Measurements from ENCODE around the gene ERC2. TPM values are rescaled to one million over a fixed set of nuclear protein-coding genes. Genes with fewer than 3 reads are reported as not detected.

The ERC2 gene
- total and polyA plus RNA-seq, 2 of the 8 experiments (the other 6 are each of a cell fraction or from before 2014, with no cell fraction given) = 16.4 to 22.8 TPM

- TF ChIP-seq, protein P1, sequence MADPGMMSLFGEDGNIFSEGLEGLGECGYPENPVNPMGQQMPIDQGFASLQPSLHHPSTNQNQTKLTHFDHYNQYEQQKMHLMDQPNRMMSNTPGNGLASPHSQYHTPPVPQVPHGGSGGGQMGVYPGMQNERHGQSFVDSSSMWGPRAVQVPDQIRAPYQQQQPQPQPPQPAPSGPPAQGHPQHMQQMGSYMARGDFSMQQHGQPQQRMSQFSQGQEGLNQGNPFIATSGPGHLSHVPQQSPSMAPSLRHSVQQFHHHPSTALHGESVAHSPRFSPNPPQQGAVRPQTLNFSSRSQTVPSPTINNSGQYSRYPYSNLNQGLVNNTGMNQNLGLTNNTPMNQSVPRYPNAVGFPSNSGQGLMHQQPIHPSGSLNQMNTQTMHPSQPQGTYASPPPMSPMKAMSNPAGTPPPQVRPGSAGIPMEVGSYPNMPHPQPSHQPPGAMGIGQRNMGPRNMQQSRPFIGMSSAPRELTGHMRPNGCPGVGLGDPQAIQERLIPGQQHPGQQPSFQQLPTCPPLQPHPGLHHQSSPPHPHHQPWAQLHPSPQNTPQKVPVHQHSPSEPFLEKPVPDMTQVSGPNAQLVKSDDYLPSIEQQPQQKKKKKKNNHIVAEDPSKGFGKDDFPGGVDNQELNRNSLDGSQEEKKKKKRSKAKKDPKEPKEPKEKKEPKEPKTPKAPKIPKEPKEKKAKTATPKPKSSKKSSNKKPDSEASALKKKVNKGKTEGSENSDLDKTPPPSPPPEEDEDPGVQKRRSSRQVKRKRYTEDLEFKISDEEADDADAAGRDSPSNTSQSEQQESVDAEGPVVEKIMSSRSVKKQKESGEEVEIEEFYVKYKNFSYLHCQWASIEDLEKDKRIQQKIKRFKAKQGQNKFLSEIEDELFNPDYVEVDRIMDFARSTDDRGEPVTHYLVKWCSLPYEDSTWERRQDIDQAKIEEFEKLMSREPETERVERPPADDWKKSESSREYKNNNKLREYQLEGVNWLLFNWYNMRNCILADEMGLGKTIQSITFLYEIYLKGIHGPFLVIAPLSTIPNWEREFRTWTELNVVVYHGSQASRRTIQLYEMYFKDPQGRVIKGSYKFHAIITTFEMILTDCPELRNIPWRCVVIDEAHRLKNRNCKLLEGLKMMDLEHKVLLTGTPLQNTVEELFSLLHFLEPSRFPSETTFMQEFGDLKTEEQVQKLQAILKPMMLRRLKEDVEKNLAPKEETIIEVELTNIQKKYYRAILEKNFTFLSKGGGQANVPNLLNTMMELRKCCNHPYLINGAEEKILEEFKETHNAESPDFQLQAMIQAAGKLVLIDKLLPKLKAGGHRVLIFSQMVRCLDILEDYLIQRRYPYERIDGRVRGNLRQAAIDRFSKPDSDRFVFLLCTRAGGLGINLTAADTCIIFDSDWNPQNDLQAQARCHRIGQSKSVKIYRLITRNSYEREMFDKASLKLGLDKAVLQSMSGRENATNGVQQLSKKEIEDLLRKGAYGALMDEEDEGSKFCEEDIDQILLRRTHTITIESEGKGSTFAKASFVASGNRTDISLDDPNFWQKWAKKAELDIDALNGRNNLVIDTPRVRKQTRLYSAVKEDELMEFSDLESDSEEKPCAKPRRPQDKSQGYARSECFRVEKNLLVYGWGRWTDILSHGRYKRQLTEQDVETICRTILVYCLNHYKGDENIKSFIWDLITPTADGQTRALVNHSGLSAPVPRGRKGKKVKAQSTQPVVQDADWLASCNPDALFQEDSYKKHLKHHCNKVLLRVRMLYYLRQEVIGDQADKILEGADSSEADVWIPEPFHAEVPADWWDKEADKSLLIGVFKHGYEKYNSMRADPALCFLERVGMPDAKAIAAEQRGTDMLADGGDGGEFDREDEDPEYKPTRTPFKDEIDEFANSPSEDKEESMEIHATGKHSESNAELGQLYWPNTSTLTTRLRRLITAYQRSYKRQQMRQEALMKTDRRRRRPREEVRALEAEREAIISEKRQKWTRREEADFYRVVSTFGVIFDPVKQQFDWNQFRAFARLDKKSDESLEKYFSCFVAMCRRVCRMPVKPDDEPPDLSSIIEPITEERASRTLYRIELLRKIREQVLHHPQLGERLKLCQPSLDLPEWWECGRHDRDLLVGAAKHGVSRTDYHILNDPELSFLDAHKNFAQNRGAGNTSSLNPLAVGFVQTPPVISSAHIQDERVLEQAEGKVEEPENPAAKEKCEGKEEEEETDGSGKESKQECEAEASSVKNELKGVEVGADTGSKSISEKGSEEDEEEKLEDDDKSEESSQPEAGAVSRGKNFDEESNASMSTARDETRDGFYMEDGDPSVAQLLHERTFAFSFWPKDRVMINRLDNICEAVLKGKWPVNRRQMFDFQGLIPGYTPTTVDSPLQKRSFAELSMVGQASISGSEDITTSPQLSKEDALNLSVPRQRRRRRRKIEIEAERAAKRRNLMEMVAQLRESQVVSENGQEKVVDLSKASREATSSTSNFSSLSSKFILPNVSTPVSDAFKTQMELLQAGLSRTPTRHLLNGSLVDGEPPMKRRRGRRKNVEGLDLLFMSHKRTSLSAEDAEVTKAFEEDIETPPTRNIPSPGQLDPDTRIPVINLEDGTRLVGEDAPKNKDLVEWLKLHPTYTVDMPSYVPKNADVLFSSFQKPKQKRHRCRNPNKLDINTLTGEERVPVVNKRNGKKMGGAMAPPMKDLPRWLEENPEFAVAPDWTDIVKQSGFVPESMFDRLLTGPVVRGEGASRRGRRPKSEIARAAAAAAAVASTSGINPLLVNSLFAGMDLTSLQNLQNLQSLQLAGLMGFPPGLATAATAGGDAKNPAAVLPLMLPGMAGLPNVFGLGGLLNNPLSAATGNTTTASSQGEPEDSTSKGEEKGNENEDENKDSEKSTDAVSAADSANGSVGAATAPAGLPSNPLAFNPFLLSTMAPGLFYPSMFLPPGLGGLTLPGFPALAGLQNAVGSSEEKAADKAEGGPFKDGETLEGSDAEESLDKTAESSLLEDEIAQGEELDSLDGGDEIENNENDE (IDR thresholded peaks at IDR 0.05; ENCODE audit: insufficient replicate concordance, low read length) = no peak
Measured at GRCh38 chr3:56048946-56049345, 419.3 kb downstream of the ERC2 start (continued).

Measured in H1 (cell line).